Measurements from ENCODE around the gene CD53.

DNA sequence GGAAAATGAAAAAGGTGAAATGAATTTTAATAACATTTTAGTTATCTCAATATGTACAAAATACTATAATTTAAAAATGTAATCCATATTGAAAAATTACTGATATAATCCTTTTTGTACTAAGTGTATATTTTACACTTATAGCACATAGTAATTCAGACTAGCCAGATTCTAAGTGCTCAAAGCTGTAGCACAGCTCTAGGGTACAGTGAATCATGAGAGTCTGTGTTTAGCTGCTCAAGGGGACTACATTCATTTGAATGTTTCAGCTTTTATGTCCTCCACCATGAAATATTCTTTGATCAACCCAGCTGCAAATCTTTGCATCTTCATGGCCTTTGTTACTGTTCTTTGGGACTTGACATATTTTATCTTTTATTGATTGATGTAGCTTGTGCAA, 15.7 kb downstream of the CD53 start:
- TF ChIP-seq, protein P1, sequence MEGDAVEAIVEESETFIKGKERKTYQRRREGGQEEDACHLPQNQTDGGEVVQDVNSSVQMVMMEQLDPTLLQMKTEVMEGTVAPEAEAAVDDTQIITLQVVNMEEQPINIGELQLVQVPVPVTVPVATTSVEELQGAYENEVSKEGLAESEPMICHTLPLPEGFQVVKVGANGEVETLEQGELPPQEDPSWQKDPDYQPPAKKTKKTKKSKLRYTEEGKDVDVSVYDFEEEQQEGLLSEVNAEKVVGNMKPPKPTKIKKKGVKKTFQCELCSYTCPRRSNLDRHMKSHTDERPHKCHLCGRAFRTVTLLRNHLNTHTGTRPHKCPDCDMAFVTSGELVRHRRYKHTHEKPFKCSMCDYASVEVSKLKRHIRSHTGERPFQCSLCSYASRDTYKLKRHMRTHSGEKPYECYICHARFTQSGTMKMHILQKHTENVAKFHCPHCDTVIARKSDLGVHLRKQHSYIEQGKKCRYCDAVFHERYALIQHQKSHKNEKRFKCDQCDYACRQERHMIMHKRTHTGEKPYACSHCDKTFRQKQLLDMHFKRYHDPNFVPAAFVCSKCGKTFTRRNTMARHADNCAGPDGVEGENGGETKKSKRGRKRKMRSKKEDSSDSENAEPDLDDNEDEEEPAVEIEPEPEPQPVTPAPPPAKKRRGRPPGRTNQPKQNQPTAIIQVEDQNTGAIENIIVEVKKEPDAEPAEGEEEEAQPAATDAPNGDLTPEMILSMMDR (conservative IDR thresholded peaks at IDR 0.05 in 1 of 2, IDR thresholded peaks at IDR 0.05 in 1 of 2; ENCODE audit: low read depth in 1 of 2, low read length in 2 of 2), result no peak
- no peak for TF ChIP-seq EZH2 (IDR thresholded peaks at IDR 0.05; ENCODE audit: low read length, missing control alignments)
